NT2/D1 (cell line): ENCODE measurements around the gene RBL1.

Source experiments
- SUZ12 ChIP-seq: IDR thresholded peaks from 2 replicates; pipeline ENCODE4 v1.6.1; 2011; ENCODE audit not compliant: insufficient read length, insufficient read depth; ENCODE audit errors: extremely low read depth
- YY1 ChIP-seq: IDR thresholded peaks from 2 replicates; pipeline ENCODE4 v1.6.1; 2011; ENCODE audit not compliant: insufficient read length, insufficient read depth
- ZNF274 ChIP-seq: IDR thresholded peaks from 2 replicates; pipeline ENCODE4 v1.6.1; 2011; ENCODE audit warnings: mild to moderate bottlenecking, low read depth, low read length

DNA sequence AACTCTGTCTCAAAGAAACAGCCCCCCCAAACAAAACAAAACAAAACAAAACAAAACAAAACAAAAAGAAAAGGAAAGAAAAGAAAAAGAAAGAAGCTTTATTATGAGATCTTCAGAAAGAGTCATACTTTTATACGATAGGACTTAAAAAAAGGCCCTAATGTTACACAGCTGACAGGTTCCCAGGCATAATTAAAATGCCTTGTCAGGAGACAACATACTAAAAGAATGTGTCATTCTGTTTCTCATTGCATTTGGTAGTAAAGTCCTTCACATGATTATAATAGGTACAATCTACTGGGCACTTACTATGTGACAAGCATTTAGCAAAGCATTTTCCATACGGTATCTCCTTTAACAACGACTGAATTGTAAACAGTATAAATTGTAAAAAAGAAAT lies 46.9 kb upstream of the RBL1 start:
- TF ChIP-seq YY1, result no peak
- no peak for TF ChIP-seq ZNF274
- no peak for TF ChIP-seq SUZ12
